SK-N-SH (cell line): ENCODE data around the gene AADACL4.

ENCODE experiments used
- CTCF ChIP-seq: fragments of 200-600 bp; sonication (generic); IDR thresholded peaks from 2 replicates; pipeline ENCODE4 v1.6.1; 2017; ENCODE audit warnings: antibody characterized with exemption, mild to moderate bottlenecking, moderate library complexity
- MAX ChIP-seq: IDR thresholded peaks from 2 replicates; pipeline ENCODE4 v1.4.0; 2012; ENCODE audit warnings: low read depth
- POLR2AphosphoS5 ChIP-seq: IDR thresholded peaks from 2 replicates; pipeline ENCODE4 v1.6.1; 2012; ENCODE audit warnings: low read depth, low read length
- RFX5 ChIP-seq: IDR thresholded peaks from 2 replicates; pipeline ENCODE4 v1.6.1; 2012; ENCODE audit warnings: mild to moderate bottlenecking, improper control_type of control experiment, low read length
- SMC3 ChIP-seq: IDR thresholded peaks from 2 replicates; pipeline ENCODE4 v1.6.1; 2012; ENCODE audit warnings: low read depth, low read length, improper control_type of control experiment

- TF ChIP-seq RFX5 (no peak), MAX (no peak), POLR2AphosphoS5 (no peak), CTCF (no peak), SMC3 (no peak)
Measured at GRCh38 chr1:12602659-12603024, 41.2 kb upstream of the AADACL4 start.
